ENCODE measurements around the gene PGA4.
"Not testable (repeated sequence)": the region's sequence is repeated elsewhere in the genome, so short reads cannot be mapped to it uniquely, and the experiment has no call there.

The PGA4 gene

DNA sequence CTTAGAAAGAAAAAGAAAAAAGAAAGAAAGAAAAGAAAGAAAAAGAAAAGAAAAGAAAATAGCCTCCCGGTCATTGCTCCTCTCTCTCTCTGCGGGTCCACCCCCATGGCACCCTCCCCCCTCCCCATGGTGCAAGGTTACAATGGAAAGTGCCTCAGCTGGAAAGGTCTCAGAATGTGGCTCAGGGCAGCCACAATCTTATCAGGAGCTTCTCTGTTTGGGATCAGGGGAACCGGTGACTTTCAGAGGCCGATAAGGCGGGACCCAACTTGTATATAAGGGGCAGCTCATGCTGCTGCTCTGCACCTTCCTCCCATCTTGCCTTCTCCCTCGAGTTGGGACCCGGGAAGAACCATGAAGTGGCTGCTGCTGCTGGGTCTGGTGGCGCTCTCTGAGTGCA is at the start of gene PGA4:
PGA4 (plus strand) TSS at position 301 of the 400 bp plus-strand sequence; CDS start at position 355, 54 bp downstream.
- DNase-seq = not testable (repeated sequence)

DNA sequence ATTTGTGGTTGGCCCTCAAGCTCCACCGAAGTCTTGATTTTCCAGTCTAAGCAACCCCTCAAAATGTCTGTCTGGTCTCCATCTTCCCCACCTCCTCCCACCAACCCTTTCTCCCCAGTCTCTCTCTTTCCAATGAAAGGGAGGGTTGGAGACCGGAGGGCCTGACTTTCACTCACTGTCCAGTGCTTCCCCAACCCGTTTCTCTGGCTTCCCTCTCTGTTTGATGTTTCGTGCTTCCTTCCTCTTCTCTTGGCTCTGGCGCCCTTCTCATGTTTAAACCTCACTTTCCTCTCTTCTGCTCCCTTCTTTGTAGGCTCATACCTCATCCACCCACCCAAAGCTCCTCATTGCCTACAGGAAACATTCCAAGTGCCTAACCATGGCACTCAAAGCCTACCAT is 49.8 kb upstream of the PGA4 start:
- DNase-seq = no peak

DNA sequence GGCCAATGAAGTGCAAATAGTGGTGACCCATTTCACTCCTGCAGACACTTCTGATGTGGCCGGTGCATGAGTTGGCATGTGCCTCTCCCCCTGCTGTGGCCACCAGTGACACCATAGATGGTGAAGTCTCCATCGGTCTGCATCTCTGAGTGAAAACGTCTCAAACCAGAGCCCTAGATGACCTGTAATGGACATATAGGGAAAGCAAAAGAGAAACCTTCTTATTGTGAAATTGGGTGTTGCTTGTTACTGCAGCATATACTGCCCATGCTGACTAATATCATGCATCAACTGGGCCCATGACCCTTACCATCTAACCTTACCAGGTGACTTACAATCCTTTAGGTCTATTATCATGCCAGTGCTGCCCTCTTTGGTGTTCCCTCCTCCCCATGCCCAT is 49.3 kb upstream of the PGA4 start:
- DNase-seq = no peak

DNA sequence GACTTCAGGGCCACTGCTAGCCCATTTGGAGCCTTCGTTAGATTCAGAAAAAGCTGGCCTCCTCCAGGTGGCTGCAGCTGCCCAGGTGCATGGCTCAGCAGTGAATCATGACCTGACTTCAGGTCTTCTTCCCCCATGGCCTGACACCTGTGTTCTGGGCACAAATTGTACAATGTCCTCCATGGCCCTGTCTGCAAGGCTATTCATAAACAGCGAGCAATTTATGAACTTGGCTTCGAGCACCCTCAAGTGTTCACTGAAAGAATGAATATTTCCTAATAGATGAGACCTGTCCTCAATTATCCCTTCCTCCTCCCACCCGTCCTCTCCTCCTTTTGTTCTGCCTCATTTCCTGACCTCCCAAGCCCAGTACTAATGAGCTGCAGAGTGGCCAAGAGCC is 48.7 kb upstream of the PGA4 start:
- no peak for DNase-seq

DNA sequence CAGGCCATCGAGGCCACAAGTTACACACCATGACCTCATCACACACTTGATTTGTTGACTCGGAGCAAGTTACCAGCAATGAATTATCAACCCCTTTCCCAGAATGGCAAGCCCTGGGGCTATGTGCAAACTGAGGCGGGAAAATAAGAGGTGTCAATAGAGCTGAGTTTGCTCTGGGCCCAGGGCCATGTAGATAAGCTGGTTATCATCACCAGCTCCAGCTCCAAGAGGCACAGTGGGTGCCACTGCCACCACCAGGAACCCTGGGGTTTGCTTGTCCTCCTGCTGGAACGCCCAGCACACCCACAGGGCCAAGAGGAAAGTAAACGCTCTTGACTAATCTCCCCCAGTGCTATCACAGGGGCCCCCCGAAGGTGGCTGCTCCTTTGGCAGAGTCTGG is 47.9 kb upstream of the PGA4 start:
- no peak for DNase-seq

DNA sequence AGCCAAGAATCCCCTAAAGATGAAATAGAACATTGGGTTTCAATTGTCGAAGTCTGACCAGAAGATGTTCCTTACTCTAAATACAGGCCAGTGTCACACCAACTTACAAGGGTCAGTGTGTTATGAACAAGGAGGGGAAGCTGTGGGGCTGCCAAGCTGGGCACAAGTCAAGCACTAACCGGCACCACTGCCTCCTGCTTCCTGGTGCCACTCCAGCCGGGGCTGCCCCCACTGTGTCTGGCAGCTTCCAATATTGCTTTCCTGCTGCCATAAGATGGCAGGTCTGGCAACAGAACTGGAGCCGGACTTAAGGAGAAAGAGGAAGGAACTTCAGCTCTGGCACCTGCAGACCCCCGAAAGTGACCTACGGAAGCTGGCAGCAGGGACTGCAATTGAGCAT is 47.2 kb upstream of the PGA4 start:
- DNase-seq = no peak

DNA sequence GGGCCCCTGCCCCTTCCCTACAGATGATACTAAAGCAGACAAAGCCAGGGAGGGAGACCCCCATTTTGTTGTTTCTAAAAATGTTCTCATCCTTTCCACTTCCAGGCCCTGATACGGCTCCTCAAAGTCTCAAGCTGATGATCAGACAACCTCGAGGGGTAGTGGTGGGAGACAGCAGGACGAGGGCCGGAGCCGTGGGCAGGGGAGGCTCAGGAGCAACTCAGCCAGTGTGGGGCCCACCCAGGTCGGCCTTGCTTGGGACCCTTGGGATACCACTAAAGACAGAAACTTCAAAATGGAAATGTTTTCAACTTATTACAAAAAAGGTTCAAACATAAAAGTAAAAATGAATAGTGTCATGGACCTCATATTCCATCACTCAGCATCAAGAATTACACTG is 45.7 kb upstream of the PGA4 start:
- DNase-seq = no peak

DNA sequence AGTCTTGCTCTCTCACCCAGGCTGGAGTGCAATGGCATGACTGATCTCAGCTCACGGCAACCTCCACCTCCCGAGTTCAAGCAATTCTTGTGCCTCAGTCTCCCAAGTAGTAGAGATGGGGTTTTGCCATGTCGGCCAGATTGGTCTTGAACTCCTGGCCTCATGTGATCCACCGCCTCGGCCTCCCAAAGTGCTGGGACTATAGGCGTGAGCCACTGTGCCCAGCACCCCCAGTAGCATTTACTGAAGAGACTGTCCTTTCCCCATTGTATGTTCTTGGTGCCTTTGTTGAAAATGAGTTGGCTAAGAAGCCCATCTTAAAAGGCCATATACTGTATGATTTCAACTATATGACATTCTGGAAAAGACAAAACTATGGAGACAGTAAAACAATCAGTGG is 41.9 kb upstream of the PGA4 start:
- not testable (repeated sequence) for DNase-seq

DNA sequence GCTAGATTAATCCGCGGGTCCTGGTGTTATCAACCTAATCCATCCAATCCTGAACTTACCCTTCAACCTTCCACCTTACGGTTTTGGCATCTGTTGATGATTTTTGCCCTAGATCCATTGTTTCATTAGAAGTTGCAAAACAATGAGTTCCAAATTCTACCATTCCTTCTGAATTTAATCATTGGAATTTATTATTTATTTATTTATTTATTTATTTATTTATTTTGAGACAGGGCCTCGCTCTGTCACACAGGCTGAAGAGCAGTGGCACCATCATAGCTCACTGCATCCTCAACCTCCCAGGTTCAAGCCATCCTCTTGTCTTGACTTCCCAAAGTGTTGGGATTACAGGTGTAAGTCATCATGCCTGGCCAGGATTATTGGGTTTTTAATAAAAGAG is 40.7 kb upstream of the PGA4 start:
- no peak for DNase-seq

DNA sequence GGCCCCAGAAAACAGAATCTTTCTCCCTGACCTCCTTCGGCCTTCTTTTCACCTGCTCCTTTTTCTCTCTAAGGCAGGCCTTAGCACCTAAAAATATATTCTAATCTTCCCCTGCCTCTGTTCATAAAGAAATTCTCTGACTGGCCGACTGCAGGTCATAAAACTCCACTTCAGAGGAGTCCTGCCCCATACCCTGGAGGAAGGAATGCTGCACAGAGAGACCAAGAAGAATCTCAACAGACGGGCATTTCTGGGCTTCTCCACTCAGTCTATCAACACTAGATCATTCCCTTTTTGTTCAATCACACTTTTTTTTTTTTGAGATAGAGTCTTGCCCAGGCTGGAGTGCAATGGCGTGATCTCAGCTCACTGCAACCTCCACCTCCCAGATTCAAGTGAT is 38.5 kb upstream of the PGA4 start:
- DNase-seq = no peak

DNA sequence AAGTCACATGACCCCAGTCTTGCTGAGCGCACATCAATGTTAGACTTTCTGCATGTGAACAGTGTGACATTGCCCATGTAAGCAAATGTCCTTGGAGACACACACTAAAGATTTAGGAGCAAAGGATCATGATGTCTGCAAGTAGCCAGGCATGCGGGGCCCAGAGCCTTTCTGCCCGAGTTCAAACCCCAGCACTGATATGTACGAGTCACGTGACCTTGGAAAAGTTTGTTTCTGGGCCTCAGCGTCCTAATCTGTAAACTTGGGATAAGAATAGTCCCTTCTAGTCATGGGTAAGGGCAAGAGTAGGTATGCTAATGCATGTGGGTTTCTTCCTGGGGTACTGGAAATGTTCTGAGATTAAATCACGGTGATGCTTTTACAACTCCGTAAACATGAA is 35.6 kb upstream of the PGA4 start:
- no peak for DNase-seq

DNA sequence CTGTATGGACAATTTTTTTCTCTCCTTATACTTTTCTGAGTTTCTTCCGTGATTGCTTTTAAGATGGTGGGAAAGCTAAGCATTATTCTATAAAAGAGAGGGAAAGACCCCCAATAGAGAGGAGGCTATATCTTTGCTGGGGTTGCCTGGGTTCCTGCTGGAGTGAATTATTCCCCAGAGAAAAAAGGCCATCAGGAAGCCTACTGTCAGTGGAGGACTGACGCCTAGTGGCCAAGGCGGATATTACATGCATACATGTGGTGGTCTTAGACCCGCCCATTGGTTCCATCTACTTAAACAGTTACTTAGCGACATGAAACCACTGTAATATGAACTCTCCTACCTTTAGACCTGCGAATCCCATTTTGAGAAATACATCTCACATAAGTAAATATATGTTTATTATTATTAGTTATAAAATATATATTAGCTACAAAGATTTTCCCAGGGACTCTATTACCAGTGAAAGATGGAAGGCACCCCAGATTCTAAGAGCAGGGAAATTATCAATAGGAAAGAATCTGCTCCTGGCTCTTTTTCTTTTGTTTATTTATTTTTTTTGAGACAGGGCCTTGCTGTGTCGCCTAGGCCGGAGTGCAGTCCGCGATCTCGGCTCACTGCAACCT is 34.5 kb upstream of the PGA4 start:
- peak; percentile 33 to 50 for DNase-seq

DNA sequence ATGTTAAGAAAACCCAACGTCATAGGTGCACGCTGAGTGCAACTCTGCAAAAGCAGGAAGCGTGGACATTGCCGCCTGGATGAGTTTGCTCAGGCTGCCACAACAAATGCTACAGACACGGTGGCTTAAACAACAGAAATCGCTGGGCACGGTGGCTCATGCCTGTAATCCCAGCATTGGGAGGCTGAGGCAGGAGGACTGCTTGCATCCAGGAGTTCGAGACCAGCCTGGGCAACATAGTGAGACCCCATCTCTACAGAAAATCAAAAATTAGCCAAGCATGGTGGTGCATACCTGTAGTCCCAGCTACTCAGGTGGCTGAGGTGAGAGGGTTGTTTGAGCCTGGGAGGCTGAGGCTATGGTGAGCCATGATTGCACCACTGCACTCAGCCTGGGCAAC is 32.2 kb upstream of the PGA4 start:
- DNase-seq = no peak

DNA sequence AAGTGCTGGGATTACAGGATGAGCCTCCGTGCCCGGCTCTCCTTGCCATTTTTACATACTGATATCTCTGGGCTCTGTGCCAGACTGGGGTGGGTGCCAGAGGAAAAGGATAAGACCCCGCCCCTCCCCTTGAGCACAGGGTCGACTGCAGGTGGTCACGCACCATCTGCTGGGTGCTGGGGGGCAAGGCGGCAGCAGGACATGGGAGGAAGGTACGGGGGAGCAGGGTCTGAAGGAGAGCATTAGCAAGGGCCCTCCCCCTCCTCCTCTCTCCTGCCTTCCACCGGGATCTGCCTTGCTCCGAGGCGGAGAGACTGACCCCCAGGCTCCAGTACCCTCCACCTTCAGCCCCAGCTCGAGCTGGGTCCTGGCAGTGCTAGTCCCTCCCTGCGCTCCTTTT is 28.6 kb upstream of the PGA4 start:
- no peak for DNase-seq

DNA sequence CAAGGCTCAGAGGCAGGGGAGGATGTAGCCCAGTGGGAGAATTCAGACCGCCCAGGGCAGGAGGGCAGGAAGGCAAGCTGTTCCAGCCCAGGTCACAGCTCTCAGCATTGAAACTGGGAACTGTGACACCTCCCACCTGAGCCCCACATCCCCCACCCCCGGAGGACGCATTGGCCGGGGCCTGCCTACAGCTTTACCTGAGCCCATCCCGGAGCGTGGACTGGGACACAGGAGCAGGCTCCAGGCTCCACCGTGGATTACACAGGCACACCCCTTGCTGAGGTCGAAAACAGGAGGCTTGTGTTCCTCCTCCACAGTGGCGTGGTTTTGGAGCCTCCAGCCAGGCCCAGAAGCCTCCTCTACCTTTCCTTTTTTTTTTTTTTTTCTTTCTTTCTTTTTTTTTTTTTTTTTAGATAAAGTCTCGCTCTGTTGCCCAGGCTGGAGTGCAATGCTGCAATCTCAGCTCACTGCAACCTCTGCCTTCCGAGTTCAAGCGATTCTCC is 27.9 kb upstream of the PGA4 start:
- no peak for DNase-seq

DNA sequence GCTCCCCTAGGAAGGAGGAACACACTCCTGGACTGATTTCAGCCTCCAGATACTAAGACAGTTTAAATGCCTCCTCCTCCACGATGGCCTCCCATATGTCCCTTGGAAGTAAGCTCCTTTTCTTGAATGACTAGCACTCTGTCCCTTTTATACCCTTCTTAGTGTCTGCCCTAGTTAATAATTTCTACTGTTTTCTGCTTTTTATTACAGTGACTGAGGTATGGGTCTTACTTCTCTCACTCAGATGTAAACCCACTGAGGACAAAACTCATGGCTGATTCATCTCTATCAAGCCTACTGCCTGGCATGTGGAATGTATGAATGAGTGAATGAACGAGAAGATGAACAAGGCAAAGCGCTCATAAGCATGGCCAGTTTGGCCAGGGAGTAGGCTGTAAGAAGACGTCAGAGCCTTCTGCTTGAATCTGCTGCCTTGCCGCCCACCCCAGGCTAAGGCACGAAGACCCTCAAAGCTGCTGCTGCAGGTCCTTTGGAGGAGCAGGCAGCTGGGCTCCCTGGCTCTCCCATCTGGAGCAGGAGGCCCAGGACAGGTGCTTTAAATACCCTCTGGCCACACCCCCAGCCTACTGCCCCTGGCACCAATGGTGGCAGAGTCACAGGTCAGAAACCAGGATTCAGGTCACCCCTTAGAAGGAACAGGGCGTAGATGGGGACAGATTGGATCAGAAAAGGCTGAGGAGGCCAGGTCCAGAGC is 27.0 kb upstream of the PGA4 start:
- DNase-seq = no peak

DNA sequence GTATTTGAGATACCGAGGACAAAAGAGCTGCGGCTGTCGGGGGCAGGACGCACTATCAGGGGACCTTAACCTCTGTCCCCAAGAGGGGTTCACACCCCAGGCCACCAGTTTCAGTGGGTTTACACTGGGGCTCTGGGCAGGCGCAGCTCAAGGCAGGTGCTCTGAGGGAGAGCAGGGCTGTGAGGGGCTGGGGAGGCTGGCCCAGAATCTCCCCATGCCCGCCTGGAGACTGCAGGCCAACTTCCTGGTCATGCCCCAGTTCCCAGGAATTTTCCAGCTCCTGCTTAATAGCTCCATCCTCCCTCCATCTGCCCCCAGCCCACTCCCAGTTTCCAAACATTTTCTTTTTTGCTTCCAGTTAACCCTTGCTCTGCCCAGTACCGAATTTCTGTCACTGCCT is 26.4 kb upstream of the PGA4 start:
- DNase-seq = no peak

DNA sequence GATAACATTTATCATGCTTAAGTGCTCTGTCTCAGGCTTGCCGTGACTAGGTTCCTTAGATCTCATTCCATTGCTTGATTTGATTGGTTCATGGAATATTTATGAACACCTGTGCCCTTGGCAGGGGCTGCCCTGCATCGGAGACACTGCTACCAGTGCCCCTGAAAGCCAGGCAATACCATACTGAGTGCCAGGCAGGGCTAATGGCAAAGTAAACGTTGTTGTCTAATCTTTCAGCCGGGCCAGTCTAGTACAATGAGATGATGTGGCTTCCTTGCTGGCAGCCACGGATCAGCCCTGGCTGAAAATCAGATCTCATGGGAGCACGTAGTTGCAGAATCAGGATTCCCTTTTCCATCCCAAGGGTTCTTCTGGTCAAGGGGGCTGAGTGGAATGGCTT is 23.8 kb upstream of the PGA4 start:
- no peak for DNase-seq

DNA sequence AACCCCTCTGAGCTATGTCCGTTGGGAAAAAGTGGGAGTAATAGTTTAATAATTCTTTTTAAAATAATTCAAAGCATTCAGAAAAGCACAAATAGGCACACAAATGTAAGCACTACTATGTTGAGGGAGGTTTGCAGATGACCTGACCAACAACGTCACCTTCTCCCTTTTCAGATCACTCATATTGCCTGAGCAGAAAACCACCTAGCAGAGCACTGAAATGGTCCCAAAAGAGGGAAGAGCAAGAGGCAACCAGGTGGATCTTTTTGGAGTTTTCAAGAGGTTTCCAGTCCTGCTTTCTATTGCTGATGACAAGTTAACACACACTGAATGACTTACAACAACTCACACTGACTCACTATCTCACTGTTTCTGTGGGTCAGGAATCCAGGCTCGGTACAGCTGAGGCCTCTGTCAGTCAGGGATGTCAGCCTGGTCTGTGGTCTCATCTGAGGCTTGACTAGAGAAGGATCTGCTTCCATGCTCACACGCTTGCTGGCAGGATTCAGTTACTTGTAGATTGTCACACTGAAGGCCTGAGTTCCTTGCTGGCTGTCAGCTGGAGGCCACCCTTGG is 23.1 kb upstream of the PGA4 start:
- DNase-seq = no peak

DNA sequence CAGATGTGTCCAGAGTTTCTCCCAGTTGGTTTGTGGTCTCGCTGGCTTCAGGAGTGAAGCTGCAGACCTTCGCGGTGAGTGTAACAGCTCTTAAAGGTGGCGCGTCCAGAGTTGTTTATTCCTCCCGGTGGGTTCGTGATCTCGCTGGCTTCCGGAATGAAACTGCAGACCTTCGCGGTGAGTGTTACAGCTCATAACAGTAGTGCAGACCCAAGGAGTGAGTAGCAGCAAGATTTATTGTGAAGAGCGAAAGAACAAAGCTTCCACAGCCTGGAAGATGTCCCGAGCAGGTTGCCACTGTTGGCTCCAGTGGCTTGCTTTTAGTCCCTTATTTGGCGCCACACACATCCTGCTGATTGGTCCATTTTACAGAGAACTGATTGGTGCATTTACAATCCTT is 20.7 kb upstream of the PGA4 start:
- DNase-seq = no peak

DNA sequence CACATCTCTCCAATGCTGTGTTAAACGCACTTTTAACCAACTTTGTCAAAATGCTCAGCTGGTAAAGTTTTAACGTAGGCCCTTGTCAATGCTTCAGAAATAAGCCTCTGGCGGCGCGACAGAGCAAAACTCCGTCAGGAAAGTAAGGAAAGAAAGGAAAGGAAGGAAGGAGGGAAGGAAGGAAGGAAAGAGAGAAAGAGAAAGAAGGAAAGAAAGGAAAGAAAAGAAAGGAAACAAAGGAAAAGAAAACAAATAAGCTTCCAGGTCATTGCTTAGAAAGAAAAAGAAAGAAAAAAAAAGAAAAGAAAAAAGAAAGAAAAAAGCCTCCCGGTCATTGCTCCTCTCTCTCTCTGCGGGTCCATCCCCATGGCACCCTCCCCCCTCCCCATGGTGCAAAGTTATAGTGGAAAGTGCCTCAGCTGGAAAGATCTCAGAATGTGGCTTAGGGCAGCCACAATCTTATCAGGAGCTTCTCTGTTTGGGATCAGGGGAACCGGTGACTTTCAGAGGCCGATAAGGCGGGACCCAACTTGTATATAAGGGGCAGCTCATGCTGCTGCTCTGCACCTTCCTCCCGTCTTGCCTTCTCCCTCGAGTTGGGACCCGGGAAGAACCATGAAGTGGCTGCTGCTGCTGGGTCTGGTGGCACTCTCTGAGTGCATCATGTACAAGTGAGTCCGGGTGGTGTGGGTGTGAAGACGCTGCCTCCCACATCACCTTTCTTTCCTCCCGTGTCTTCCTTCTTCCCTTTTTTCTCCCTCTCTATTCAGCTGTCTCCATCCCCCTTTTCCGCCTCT is 19.0 kb upstream of the PGA4 start, which contains the start of gene PGA3:
PGA3 (plus strand) TSS at position 566 of the 797 bp plus-strand sequence; CDS start at position 616, 50 bp downstream.
- not testable (repeated sequence) for DNase-seq

DNA sequence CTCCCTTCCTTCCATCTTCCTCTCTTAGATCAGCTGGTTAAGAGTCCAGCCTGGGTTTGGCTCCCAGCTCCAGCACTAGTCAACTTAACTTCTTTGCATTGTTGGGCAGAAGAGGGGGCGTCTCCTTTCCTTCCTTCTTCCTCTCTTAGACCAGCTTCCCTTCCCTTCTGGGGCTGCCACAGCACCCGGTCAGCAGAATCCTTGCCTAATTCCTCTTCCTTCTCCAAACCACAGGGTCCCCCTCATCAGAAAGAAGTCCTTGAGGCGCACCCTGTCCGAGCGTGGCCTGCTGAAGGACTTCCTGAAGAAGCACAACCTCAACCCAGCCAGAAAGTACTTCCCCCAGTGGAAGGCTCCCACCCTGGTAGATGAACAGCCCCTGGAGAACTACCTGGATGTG is 18.3 kb upstream of the PGA4 start:
- DNase-seq = not testable (repeated sequence)

DNA sequence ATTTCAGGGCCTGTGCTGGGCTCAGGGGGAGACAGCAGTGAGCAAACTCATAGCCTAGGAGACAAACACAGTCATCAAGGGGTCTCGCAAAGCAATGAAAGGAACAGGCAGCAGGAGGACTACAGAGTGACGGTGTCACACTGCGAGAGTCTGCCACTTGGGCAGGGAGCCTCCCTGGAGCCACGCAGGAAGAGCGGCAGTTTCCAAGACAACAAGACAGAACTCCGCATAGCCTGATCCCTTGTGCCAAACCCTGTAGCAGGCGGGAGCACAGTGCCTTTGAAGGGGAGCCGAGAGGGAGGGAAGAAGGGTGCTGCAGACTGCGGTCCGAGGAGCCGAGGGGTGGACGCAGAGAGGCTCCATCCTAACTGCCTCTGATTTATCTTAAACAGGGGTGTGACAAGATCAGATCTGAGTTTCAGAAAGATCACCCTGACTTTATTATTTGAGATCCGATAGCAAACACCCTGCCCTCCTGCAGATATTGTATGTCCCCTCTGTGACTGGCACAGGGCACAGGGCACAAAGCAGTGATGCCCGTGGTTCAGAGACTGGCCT is 17.6 kb upstream of the PGA4 start:
- DNase-seq = not testable (repeated sequence)
